Left lung (tissue), 10 donors: ENCODE results near the gene MARCHF3. TPM values are rescaled to one million over a fixed set of nuclear protein-coding genes. Genes with fewer than 3 reads are reported as not detected.
"Not testable (repeated sequence)": the region's sequence is repeated elsewhere in the genome, so short reads cannot be mapped to it uniquely, and the experiment has no call there.

Source experiments
- ATAC-seq: fragments of 200-7000 bp; cut with Tn5 transposase; one replicate; pipeline ENCODE4 v1.9.1; 2020; ENCODE audit warnings: moderate library complexity
- DNase-seq, 4 donors: peaks; one replicate each; pipeline ENCODE4 v3.0.0-alpha.2; 2013 to 2020
- H3K27ac ChIP-seq, 2 donors: fragments of 200-600 bp; sonication (generic) in 1 of 2; one replicate each; pipeline versions ENCODE4 v1.5.0 to v1.8.0; 2020 to 2021
- H3K27me3 ChIP-seq, 2 donors: fragments of 200-600 bp; sonication (generic) in 1 of 2; one replicate each; pipeline versions ENCODE4 v1.5.0 to v1.8.0; 2020 to 2021
- H3K36me3 ChIP-seq, 2 donors: fragments of 200-600 bp; sonication (generic) in 1 of 2; one replicate each; pipeline versions ENCODE4 v1.5.0 to v1.8.0; 2020 to 2021
- H3K4me1 ChIP-seq, 2 donors: fragments of 200-600 bp; one replicate each; pipeline ENCODE4 v1.8.0; 2021
- H3K4me3 ChIP-seq, 2 donors: fragments of 200-600 bp; sonication (generic) in 1 of 2; one replicate each; pipeline versions ENCODE4 v1.5.0 to v1.8.0; 2020 to 2021; ENCODE audit warnings: mild to moderate bottlenecking in 1 of 2
- H3K9me3 ChIP-seq, 2 donors: fragments of 200-600 bp; sonication (generic) in 1 of 2; one replicate each; pipeline versions ENCODE4 v1.5.0 to v1.8.0; 2020 to 2021
- CTCF ChIP-seq, 2 donors: fragments of 200-600 bp; sonication (generic) in 1 of 2; IDR thresholded peaks; one replicate each; pipeline versions ENCODE4 v1.5.0 to v1.8.0; 2021; ENCODE audit warnings: antibody characterized with exemption in 2 of 2
- intact Hi-C, 2 donors: fragments of 100-400 bp; cut with DNase I; formaldehyde crosslinking; loops; one replicate each; pipeline versions ENCODE4 v1.11.2 to v1.14.2; 2022
- polyA plus RNA-seq, 6 donors: library from polyadenylated mRNA; unstranded; fragments of 120-200 nt; gene quantifications; one replicate each; pipeline ENCODE4 v1.2.1, GENCODE V29; 2013; ENCODE audit not compliant: insufficient read length in 6 of 6
- total RNA-seq, 2 donors: library from RNA; stranded (reverse); fragmentation: NEBNext Ultra II Directional; extraction: Animal tissue kit (Norgen Biotek cat#: 25700); gene quantifications; one replicate each; pipeline ENCODE4 v1.2.1, GENCODE V29; 2021
- donor health status: DM: no; HTN: yes; CAD: no.
- donor health status: DM: no; HTN: no; CAD: no.

The MARCHF3 gene
- total and polyA plus RNA-seq, 8 donors: 3.4 to 8.7 (median 5.5) TPM

- H3K36me3 ChIP-seq: no peaks in the 10 kb centered on the region
- no peak for TF ChIP-seq CTCF (IDR thresholded peaks at IDR 0.05)
- H3K27ac ChIP-seq: no peak overlapping the region
- ATAC-seq (no peak), DNase-seq (no peak)
- no peak overlapping the region for H3K4me3 ChIP-seq
- H3K27me3 ChIP-seq: no peaks in the 10 kb centered on the region
- no peaks in the 10 kb centered on the region for H3K9me3 ChIP-seq
- H3K4me1 ChIP-seq: no peaks in the 10 kb centered on the region
- intact Hi-C loops: no loop called here
These were observed 80.9 kb downstream of the MARCHF3 start for GRCh38 chr5:126949475-126949874.

- H3K36me3 ChIP-seq: no peaks in the 10 kb centered on the region
- no peaks in the 10 kb centered on the region for H3K4me1 ChIP-seq
- ATAC-seq (no peak), DNase-seq (no peak)
- H3K27me3 ChIP-seq: no peaks in the 10 kb centered on the region
- H3K27ac ChIP-seq: no peak overlapping the region
- no peak overlapping the region for H3K4me3 ChIP-seq
- no peaks in the 10 kb centered on the region for H3K9me3 ChIP-seq
- intact Hi-C loops: no loop called here
- no peak for TF ChIP-seq CTCF (IDR thresholded peaks at IDR 0.05)
These were observed 81.9 kb downstream of the MARCHF3 start for GRCh38 chr5:126948453-126948852.

- no peak overlapping the region for H3K27ac ChIP-seq
- ATAC-seq (no peak), DNase-seq (no peak)
- no peaks in the 10 kb centered on the region for H3K9me3 ChIP-seq
- TF ChIP-seq CTCF (IDR thresholded peaks at IDR 0.05): no peak
- intact Hi-C loops: no loop called here
- H3K4me3 ChIP-seq: no peak overlapping the region
- H3K4me1 ChIP-seq: no peaks in the 10 kb centered on the region
- no peaks in the 10 kb centered on the region for H3K27me3 ChIP-seq
- H3K36me3 ChIP-seq: no peaks in the 10 kb centered on the region
These were observed 82.4 kb downstream of the MARCHF3 start for GRCh38 chr5:126948011-126948355.

GRCh38 chr5:126947146-126948010, 83.0 kb downstream of the MARCHF3 start:
- TF ChIP-seq CTCF (IDR thresholded peaks at IDR 0.05): no peak
- Histone ChIP-seq H3K27me3 (no peaks in the 10 kb centered on the region), H3K36me3 (no peaks in the 10 kb centered on the region), H3K4me3 (no peak overlapping the region), H3K27ac (no peak overlapping the region), H3K9me3 (no peaks in the 10 kb centered on the region), H3K4me1 (no peaks in the 10 kb centered on the region)
- intact Hi-C loops: no loop called here
- no peak for ATAC-seq
- DNase-seq: no peak

- intact Hi-C loops, DNase-seq, H3K36me3 ChIP-seq, H3K4me3 ChIP-seq, H3K27ac ChIP-seq, H3K9me3 ChIP-seq, ATAC-seq, H3K27me3 ChIP-seq, H3K4me1 ChIP-seq: not testable (repeated sequence)
These were observed 87.5 kb downstream of the MARCHF3 start for GRCh38 chr5:126942908-126943307.

GRCh38 chr5:126941403-126941802, 89.0 kb downstream of the MARCHF3 start:
- TF ChIP-seq CTCF (IDR thresholded peaks at IDR 0.05): no peak
- no peaks in the 10 kb centered on the region for H3K9me3 ChIP-seq
- no peaks in the 10 kb centered on the region for H3K36me3 ChIP-seq
- ATAC-seq: no peak
- intact Hi-C loops: no loop called here
- peaks cover 0 to 10% of the 10 kb centered on the region in 2 donors for H3K4me1 ChIP-seq
- H3K4me3 ChIP-seq: no peak overlapping the region
- H3K27ac ChIP-seq: no peak overlapping the region
- H3K27me3 ChIP-seq: no peaks in the 10 kb centered on the region
- no peak for DNase-seq
